Measurements from ENCODE around the gene C15orf39.
A peak's percentile ranks its signal among the peaks of the same experiment; 100 is the strongest.

GRCh38 chr15:75201616-75202250, at the start of gene C15orf39:
- peak; percentile 57 to 61 for TF ChIP-seq CTCF (conservative IDR thresholded peaks at IDR 0.05; ENCODE audit: low read depth in 2 of 2)
- TF ChIP-seq ETS1 (IDR thresholded peaks at IDR 0.05) = no peak
- no peak for TF ChIP-seq EZH2 (IDR thresholded peaks at IDR 0.05; ENCODE audit: low read depth, unreplicated experiment)
- TF ChIP-seq REST (IDR thresholded peaks at IDR 0.05; ENCODE audit: unreplicated experiment) = no peak
- TF ChIP-seq CREB1 (CRISPR knock-in tag; IDR thresholded peaks at IDR 0.05; ENCODE audit: low read depth) = no peak

Data from GM23338 (cell line).